SK-N-MC (cell line): ENCODE measurements around the gene SF1.

ENCODE experiments used
- EZH2 ChIP-seq: fragments of 200-600 bp; sonication (generic); IDR thresholded peaks from one replicate; pipeline ENCODE4 v1.6.1; 2017; ENCODE audit warnings: antibody characterized with exemption
- FOXP2 ChIP-seq: optimal IDR thresholded peaks from 2 replicates; pipeline ENCODE3; 2011; ENCODE audit warnings: mild to moderate bottlenecking, moderate library complexity; ENCODE audit not compliant: insufficient read depth; ENCODE audit errors: extremely low read length, control extremely low read depth
- POLR2AphosphoS5 ChIP-seq: IDR thresholded peaks from 2 replicates; pipeline ENCODE4 v1.6.1; 2012; ENCODE audit warnings: mild to moderate bottlenecking, low read depth, low read length, borderline replicate concordance

DNA sequence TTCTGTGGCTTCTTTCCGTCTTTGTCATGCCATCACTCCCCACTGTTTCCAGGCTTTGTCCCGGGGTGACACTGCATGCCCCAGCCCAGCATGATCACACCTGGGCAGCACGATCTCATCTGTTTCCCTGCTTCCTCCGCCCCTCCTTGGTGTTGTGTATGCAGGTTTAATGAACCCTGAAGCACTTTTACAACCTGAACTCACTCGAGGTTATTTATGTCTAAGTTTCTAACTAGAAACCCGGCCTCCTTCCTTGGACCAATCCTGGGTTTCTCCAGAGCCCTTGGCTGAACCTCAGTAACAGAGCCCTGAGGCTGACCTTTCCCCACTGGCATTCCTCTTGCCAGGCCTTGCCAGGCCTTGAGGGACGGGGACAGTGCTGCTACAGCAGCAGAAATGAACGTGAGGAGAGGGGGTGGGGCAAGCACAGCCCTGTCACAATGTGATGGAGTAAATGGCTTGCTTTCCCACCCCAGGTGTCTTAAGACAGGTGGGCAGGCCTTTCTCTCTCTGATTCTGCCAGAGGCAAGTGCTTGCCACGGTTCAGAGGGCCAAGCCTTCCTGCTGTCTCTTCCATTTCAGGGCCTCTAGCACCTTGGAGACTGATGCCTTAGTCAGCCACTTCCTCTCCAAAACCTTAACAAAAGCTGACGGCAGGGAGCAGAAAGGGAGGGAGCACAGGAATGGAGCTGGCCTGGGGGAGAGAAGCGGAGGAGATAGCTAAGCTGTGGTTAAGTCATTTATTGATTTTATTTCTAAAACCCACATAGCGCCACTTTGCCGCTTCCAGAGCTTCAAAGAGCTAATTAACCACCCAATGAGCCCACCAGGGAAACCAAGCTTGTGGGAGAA lies 15.4 kb downstream of the SF1 start:
- 0 out of 2 replicates have a peak, but pooled peaks have one; percentile 16 for TF ChIP-seq POLR2AphosphoS5
- TF ChIP-seq EZH2, result no peak
- no peak for TF ChIP-seq FOXP2
